HEK293T (cell line): ENCODE data around the gene KLHDC8A.
"Not testable (repeated sequence)": the region's sequence is repeated elsewhere in the genome, so short reads cannot be mapped to it uniquely, and the experiment has no call there.

Source experiments
- ELF4 ChIP-seq: fragments of 450-650 bp; IDR thresholded peaks from 2 replicates; pipeline ENCODE4 v1.6.1; 2017; ENCODE audit warnings: antibody characterized with exemption
- FOXM1 ChIP-seq: fragments of 450-650 bp; IDR thresholded peaks from 2 replicates; pipeline ENCODE4 v1.6.1; 2017; ENCODE audit warnings: mild to moderate bottlenecking, borderline replicate concordance
- HDGF ChIP-seq: fragments of 450-650 bp; IDR thresholded peaks from 2 replicates; pipeline ENCODE4 v1.6.1; 2017; ENCODE audit warnings: antibody characterized with exemption, borderline replicate concordance
- SUZ12 ChIP-seq: fragments of 450-650 bp; IDR thresholded peaks from 2 replicates; pipeline ENCODE4 v1.6.1; 2016; ENCODE audit warnings: mild to moderate bottlenecking
- TF ChIP-seq, protein P1 (sequence below): fragments of 450-650 bp; IDR thresholded peaks from 2 replicates; pipeline ENCODE4 v1.6.1; 2016

DNA sequence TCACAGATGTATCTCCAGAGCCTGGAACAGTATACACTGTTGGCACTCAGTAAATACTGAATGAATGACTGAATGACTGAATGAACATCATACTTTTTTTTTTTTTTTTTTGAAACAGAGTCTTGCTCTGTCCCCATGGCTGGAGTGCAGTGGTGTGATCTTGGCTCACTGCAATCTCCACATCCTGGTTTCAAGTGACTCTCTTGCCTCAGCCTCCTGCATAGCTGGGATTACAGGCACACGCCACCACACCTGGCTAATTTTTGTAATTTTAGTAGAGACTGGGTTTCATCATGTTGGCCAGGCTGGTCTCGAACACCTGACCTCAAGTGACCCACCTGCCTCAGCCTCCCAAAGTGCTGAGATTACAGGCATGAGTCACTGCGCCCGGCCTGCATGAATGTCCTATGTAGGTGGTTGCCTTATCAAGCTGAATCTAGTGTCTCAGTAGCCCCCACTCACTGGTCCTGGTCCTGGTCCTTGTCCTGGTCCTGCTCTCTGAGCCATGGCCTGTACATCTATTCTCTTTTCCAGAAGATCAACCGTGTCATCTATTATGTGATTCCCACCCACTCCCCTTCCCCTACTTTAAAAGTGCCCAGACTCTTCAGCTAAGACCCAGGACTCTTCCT lies 59.1 kb downstream of the KLHDC8A start:
- not testable (repeated sequence) for TF ChIP-seq HDGF, FOXM1, SUZ12, ELF4
- TF ChIP-seq, protein P1, sequence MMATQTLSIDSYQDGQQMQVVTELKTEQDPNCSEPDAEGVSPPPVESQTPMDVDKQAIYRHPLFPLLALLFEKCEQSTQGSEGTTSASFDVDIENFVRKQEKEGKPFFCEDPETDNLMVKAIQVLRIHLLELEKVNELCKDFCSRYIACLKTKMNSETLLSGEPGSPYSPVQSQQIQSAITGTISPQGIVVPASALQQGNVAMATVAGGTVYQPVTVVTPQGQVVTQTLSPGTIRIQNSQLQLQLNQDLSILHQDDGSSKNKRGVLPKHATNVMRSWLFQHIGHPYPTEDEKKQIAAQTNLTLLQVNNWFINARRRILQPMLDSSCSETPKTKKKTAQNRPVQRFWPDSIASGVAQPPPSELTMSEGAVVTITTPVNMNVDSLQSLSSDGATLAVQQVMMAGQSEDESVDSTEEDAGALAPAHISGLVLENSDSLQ: not testable (repeated sequence)
